WTC11 (cell line): ENCODE data around the gene RBPJ. TPM values are rescaled to one million over a fixed set of nuclear protein-coding genes. Genes with fewer than 3 reads are reported as not detected.

Source experiments
- ATAC-seq: fragments of 200-7000 bp; cut with Tn5 transposase; 2 replicates; pipeline ENCODE4 v1.10.0; 2021; ENCODE audit warnings: mild to moderate bottlenecking, moderate library complexity
- CTCF ChIA-PET: fragments of 300-600 bp; sonication (Branson Sonifier 250); formaldehyde crosslinking; loops from one replicate; lab custom pipeline; 2021; ENCODE audit warnings: antibody characterized with exemption; lab: Charles Lee
- POLR2A ChIA-PET: fragments of 350-600 bp; sonication (Branson Sonifier 250); formaldehyde crosslinking; loops from one replicate; lab custom pipeline; 2021; ENCODE audit warnings: antibody characterized with exemption; lab: Charles Lee
- DNase-seq: peaks from one replicate; pipeline ENCODE4 v3.0.0; 2021; ENCODE audit warnings: low spot score
- H3K27ac Mint-ChIP-seq: 2 replicates; pipeline ENCODE4 v1.8.0; 2021; ENCODE audit warnings: mixed read lengths
- H3K27me3 Mint-ChIP-seq: 2 replicates; pipeline ENCODE4 v1.8.0; 2021; ENCODE audit warnings: low read depth, mild to moderate bottlenecking, moderate library complexity, mixed read lengths
- H3K36me3 Mint-ChIP-seq: 2 replicates; pipeline ENCODE4 v1.8.0; 2021; ENCODE audit warnings: mixed read lengths
- H3K4me1 Mint-ChIP-seq: 2 replicates; pipeline ENCODE4 v1.8.0; 2022; ENCODE audit warnings: mixed read lengths
- H3K4me3 Mint-ChIP-seq: 2 replicates; pipeline ENCODE4 v1.8.0; 2021; ENCODE audit warnings: mild to moderate bottlenecking, moderate library complexity, mixed read lengths
- H3K9me3 Mint-ChIP-seq: 2 replicates; pipeline ENCODE4 v1.8.0; 2021; ENCODE audit warnings: mixed read lengths
- ATF3 ChIP-seq: sonication (generic); formaldehyde crosslinking; conservative IDR thresholded peaks from 2 replicates; pipeline ENCODE4 v1.8.1; 2022; ENCODE audit warnings: mild to moderate bottlenecking, missing genetic modification reagents
- ELF4 ChIP-seq: sonication (generic); formaldehyde crosslinking; IDR thresholded peaks from 2 replicates; pipeline ENCODE4 v1.8.1; 2022; ENCODE audit warnings: low read depth, mild to moderate bottlenecking, moderate library complexity, missing genetic modification reagents
- EMX1 ChIP-seq: fragments of 250-450 bp; sonication (Bioruptor Pico); IDR thresholded peaks from 2 replicates; pipeline ENCODE4 v1.8.0; 2021; ENCODE audit warnings: mild to moderate bottlenecking
- ESRRA ChIP-seq: sonication (generic); formaldehyde crosslinking; IDR thresholded peaks from 2 replicates; pipeline ENCODE4 v1.8.1; 2022; ENCODE audit warnings: mild to moderate bottlenecking, missing genetic modification reagents, borderline replicate concordance
- FOXP1 ChIP-seq: sonication (generic); formaldehyde crosslinking; IDR thresholded peaks from 2 replicates; pipeline ENCODE4 v1.8.0; 2022; ENCODE audit warnings: missing genetic modification reagents, mild to moderate bottlenecking, moderate library complexity, borderline replicate concordance
- GABPB1 ChIP-seq: sonication (generic); formaldehyde crosslinking; IDR thresholded peaks from 2 replicates; pipeline ENCODE4 v1.8.1; 2023; ENCODE audit warnings: mild to moderate bottlenecking, missing genetic modification reagents
- GRHL2 ChIP-seq: fragments of 250-450 bp; sonication (Bioruptor Pico); IDR thresholded peaks from 2 replicates; pipeline ENCODE4 v1.8.0; 2022; ENCODE audit warnings: mild to moderate bottlenecking, moderate library complexity; ENCODE audit not compliant: insufficient replicate concordance, severe bottlenecking
- GTF2I ChIP-seq: fragments of 250-450 bp; sonication (Bioruptor Pico); conservative IDR thresholded peaks from 2 replicates; pipeline ENCODE4 v1.4.0; 2021; ENCODE audit warnings: mild to moderate bottlenecking
- IRF2 ChIP-seq: sonication (generic); formaldehyde crosslinking; IDR thresholded peaks from 2 replicates; pipeline ENCODE4 v1.8.0; 2022; ENCODE audit warnings: low read depth, missing genetic modification reagents, borderline replicate concordance
- NFYB ChIP-seq: sonication (generic); formaldehyde crosslinking; conservative IDR thresholded peaks from 2 replicates; pipeline ENCODE4 v1.8.0; 2022; ENCODE audit warnings: low read depth, missing genetic modification reagents
- NR1H2 ChIP-seq: sonication (generic); formaldehyde crosslinking; IDR thresholded peaks from 2 replicates; pipeline ENCODE4 v1.9.0; 2021; ENCODE audit warnings: mild to moderate bottlenecking, moderate library complexity, missing genetic modification reagents
- SMAD4 ChIP-seq: sonication (generic); formaldehyde crosslinking; IDR thresholded peaks from 2 replicates; pipeline ENCODE4 v1.8.0; 2022; ENCODE audit warnings: mild to moderate bottlenecking, missing genetic modification reagents
- TCF7 ChIP-seq: sonication (generic); formaldehyde crosslinking; IDR thresholded peaks from 2 replicates; pipeline ENCODE4 v1.8.0; 2022; ENCODE audit warnings: mild to moderate bottlenecking, low read depth, missing genetic modification reagents, moderate library complexity
- TEAD4 ChIP-seq: sonication (generic); formaldehyde crosslinking; IDR thresholded peaks from 2 replicates; pipeline ENCODE4 v1.8.0; 2022; ENCODE audit warnings: mild to moderate bottlenecking, missing genetic modification reagents
- ZBTB21 ChIP-seq: sonication (generic); formaldehyde crosslinking; IDR thresholded peaks from 2 replicates; pipeline ENCODE4 v1.8.1; 2023; ENCODE audit warnings: mild to moderate bottlenecking, missing genetic modification reagents, borderline replicate concordance
- ZNF121 ChIP-seq: sonication (generic); formaldehyde crosslinking; IDR thresholded peaks from 2 replicates; pipeline ENCODE4 v1.8.0; 2023; ENCODE audit warnings: missing genetic modification reagents
- ZNF219 ChIP-seq: sonication (generic); formaldehyde crosslinking; IDR thresholded peaks from 2 replicates; pipeline ENCODE4 v1.8.0; 2023; ENCODE audit warnings: missing genetic modification reagents, mild to moderate bottlenecking, borderline replicate concordance
- ZNF263 ChIP-seq: sonication (generic); formaldehyde crosslinking; IDR thresholded peaks from 2 replicates; pipeline ENCODE4 v1.8.1; 2022; ENCODE audit warnings: low read depth, mild to moderate bottlenecking, moderate library complexity, missing genetic modification reagents
- ZNF423 ChIP-seq: fragments of 250-450 bp; sonication (Bioruptor Pico); IDR thresholded peaks from 2 replicates; pipeline ENCODE4 v2.1.2; 2022; ENCODE audit warnings: mild to moderate bottlenecking, moderate library complexity
- ZNF671 ChIP-seq: fragments of 250-450 bp; sonication (Bioruptor Pico); IDR thresholded peaks from 2 replicates; pipeline ENCODE4 v1.8.0; 2021; ENCODE audit warnings: mild to moderate bottlenecking
- total RNA-seq: library from RNA; stranded (reverse); gene quantifications from 3 replicates; pipeline ENCODE4 v1.2.3, GENCODE V29; 2021
- TF ChIP-seq, protein P1 (sequence below): sonication (generic); formaldehyde crosslinking; IDR thresholded peaks from 2 replicates; pipeline ENCODE4 v1.8.1; 2023; ENCODE audit warnings: mild to moderate bottlenecking, missing genetic modification reagents, moderate library complexity
- TF ChIP-seq, protein P2 (sequence below): sonication (generic); formaldehyde crosslinking; IDR thresholded peaks from 2 replicates; pipeline ENCODE4 v1.8.0; 2022; ENCODE audit warnings: mild to moderate bottlenecking, missing genetic modification reagents
- TF ChIP-seq, protein P3 (sequence below): sonication (generic); formaldehyde crosslinking; IDR thresholded peaks from 2 replicates; pipeline ENCODE4 v1.8.0; 2022; ENCODE audit warnings: missing genetic modification reagents
- TF ChIP-seq, protein P4 (sequence below): sonication (generic); formaldehyde crosslinking; conservative IDR thresholded peaks from 2 replicates; pipeline ENCODE4 v1.8.1; 2023; ENCODE audit warnings: mild to moderate bottlenecking, low read depth, missing genetic modification reagents, moderate library complexity
- TF ChIP-seq, protein P5 (sequence below): fragments of 250-450 bp; sonication (Bioruptor Pico); IDR thresholded peaks from 2 replicates; pipeline ENCODE4 v1.9.0; 2021; ENCODE audit warnings: mild to moderate bottlenecking

RBPJ gene
- total RNA-seq, 1 experiment from 2014 or later, result 163 TPM

- Mint-ChIP-seq H3K36me3 (peaks cover 79% of the 10 kb centered on the region), H3K27me3 (no peaks in the 10 kb centered on the region), H3K9me3 (no peaks in the 10 kb centered on the region), H3K4me1 (no peaks in the 10 kb centered on the region)
- CTCF ChIA-PET, result no interaction called here
- TF ChIP-seq GRHL2 (CRISPR knock-in tag) (no peak), ZNF263 (CRISPR knock-in tag) (no peak), NFYB (CRISPR knock-in tag) (no peak), ESRRA (CRISPR knock-in tag) (no peak), ZBTB21 (CRISPR knock-in tag) (no peak), SMAD4 (CRISPR knock-in tag) (no peak), FOXP1 (CRISPR knock-in tag) (no peak), TCF7 (CRISPR knock-in tag) (no peak), GABPB1 (CRISPR knock-in tag) (no peak), TEAD4 (CRISPR knock-in tag) (no peak), ZNF671 (CRISPR knock-in tag) (no peak), ELF4 (CRISPR knock-in tag) (no peak), NR1H2 (CRISPR knock-in tag) (no peak), ZNF121 (CRISPR knock-in tag) (no peak), IRF2 (no peak), ZNF219 (no peak), ZNF423 (no peak)
- TF ChIP-seq, protein P1, sequence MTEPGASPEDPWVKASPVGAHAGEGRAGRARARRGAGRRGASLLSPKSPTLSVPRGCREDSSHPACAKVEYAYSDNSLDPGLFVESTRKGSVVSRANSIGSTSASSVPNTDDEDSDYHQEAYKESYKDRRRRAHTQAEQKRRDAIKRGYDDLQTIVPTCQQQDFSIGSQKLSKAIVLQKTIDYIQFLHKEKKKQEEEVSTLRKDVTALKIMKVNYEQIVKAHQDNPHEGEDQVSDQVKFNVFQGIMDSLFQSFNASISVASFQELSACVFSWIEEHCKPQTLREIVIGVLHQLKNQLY (CRISPR knock-in tag), result no peak
- TF ChIP-seq, protein P2, sequence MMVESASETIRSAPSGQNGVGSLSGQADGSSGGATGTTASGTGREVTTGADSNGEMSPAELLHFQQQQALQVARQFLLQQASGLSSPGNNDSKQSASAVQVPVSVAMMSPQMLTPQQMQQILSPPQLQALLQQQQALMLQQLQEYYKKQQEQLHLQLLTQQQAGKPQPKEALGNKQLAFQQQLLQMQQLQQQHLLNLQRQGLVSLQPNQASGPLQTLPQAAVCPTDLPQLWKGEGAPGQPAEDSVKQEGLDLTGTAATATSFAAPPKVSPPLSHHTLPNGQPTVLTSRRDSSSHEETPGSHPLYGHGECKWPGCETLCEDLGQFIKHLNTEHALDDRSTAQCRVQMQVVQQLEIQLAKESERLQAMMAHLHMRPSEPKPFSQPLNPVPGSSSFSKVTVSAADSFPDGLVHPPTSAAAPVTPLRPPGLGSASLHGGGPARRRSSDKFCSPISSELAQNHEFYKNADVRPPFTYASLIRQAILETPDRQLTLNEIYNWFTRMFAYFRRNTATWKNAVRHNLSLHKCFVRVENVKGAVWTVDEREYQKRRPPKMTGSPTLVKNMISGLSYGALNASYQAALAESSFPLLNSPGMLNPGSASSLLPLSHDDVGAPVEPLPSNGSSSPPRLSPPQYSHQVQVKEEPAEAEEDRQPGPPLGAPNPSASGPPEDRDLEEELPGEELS, result no peak
- TF ChIP-seq, protein P3, sequence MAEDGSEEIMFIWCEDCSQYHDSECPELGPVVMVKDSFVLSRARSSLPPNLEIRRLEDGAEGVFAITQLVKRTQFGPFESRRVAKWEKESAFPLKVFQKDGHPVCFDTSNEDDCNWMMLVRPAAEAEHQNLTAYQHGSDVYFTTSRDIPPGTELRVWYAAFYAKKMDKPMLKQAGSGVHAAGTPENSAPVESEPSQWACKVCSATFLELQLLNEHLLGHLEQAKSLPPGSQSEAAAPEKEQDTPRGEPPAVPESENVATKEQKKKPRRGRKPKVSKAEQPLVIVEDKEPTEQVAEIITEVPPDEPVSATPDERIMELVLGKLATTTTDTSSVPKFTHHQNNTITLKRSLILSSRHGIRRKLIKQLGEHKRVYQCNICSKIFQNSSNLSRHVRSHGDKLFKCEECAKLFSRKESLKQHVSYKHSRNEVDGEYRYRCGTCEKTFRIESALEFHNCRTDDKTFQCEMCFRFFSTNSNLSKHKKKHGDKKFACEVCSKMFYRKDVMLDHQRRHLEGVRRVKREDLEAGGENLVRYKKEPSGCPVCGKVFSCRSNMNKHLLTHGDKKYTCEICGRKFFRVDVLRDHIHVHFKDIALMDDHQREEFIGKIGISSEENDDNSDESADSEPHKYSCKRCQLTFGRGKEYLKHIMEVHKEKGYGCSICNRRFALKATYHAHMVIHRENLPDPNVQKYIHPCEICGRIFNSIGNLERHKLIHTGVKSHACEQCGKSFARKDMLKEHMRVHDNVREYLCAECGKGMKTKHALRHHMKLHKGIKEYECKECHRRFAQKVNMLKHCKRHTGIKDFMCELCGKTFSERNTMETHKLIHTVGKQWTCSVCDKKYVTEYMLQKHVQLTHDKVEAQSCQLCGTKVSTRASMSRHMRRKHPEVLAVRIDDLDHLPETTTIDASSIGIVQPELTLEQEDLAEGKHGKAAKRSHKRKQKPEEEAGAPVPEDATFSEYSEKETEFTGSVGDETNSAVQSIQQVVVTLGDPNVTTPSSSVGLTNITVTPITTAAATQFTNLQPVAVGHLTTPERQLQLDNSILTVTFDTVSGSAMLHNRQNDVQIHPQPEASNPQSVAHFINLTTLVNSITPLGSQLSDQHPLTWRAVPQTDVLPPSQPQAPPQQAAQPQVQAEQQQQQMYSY (CRISPR knock-in tag), result no peak
- TF ChIP-seq, all 79 proteins: peak for 0
- Mint-ChIP-seq H3K27ac (no peak overlapping the region), H3K4me3 (no peak overlapping the region)
- no peak for DNase-seq
- POLR2A ChIA-PET, result interaction anchor here (0.7 kb wide), 1 partner anchor 393 kb away, joined by 3 read pairs; no protein-coding TSS in a partner anchor
- ATAC-seq, result no peak
Observed at GRCh38 chr4:26431461-26432180, 110.8 kb downstream of the RBPJ start.

DNA sequence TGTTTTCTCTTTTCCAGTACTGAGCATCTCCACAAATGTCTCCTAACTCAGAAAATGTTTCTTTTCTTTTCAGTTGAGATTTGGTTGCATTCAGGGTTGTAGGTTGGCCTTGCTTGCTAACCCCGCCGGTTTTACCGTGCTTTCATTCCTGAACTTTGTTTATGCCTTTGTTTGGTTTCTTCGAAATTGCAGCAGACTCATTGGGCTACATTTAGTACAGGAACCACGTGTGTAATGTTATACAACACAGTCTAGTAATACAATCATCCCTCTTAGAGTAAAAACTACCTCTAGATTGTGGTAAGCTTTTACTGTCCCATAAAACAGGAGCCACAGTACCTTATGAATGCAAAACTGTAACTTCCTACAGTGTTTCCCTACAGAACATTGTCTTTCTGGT is 111.6 kb downstream of the RBPJ start:
- peaks cover 82% of the 10 kb centered on the region for H3K36me3 Mint-ChIP-seq
- H3K4me1 Mint-ChIP-seq, result no peaks in the 10 kb centered on the region
- ChIA-PET POLR2A (no interaction called here), CTCF (no interaction called here)
- ATAC-seq (no peak), DNase-seq (no peak)
- no peak overlapping the region; the same call in 1 of the 2 replicates for H3K27ac Mint-ChIP-seq
- H3K4me3 Mint-ChIP-seq, result no peak overlapping the region
- H3K27me3 Mint-ChIP-seq, result no peaks in the 10 kb centered on the region
- H3K9me3 Mint-ChIP-seq, result no peaks in the 10 kb centered on the region
- no peak for TF ChIP-seq ATF3 (CRISPR knock-in tag)
- TF ChIP-seq, protein P4, sequence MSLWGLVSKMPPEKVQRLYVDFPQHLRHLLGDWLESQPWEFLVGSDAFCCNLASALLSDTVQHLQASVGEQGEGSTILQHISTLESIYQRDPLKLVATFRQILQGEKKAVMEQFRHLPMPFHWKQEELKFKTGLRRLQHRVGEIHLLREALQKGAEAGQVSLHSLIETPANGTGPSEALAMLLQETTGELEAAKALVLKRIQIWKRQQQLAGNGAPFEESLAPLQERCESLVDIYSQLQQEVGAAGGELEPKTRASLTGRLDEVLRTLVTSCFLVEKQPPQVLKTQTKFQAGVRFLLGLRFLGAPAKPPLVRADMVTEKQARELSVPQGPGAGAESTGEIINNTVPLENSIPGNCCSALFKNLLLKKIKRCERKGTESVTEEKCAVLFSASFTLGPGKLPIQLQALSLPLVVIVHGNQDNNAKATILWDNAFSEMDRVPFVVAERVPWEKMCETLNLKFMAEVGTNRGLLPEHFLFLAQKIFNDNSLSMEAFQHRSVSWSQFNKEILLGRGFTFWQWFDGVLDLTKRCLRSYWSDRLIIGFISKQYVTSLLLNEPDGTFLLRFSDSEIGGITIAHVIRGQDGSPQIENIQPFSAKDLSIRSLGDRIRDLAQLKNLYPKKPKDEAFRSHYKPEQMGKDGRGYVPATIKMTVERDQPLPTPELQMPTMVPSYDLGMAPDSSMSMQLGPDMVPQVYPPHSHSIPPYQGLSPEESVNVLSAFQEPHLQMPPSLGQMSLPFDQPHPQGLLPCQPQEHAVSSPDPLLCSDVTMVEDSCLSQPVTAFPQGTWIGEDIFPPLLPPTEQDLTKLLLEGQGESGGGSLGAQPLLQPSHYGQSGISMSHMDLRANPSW, result no peak
- no peak for TF ChIP-seq GTF2I
- TF ChIP-seq, protein P5, sequence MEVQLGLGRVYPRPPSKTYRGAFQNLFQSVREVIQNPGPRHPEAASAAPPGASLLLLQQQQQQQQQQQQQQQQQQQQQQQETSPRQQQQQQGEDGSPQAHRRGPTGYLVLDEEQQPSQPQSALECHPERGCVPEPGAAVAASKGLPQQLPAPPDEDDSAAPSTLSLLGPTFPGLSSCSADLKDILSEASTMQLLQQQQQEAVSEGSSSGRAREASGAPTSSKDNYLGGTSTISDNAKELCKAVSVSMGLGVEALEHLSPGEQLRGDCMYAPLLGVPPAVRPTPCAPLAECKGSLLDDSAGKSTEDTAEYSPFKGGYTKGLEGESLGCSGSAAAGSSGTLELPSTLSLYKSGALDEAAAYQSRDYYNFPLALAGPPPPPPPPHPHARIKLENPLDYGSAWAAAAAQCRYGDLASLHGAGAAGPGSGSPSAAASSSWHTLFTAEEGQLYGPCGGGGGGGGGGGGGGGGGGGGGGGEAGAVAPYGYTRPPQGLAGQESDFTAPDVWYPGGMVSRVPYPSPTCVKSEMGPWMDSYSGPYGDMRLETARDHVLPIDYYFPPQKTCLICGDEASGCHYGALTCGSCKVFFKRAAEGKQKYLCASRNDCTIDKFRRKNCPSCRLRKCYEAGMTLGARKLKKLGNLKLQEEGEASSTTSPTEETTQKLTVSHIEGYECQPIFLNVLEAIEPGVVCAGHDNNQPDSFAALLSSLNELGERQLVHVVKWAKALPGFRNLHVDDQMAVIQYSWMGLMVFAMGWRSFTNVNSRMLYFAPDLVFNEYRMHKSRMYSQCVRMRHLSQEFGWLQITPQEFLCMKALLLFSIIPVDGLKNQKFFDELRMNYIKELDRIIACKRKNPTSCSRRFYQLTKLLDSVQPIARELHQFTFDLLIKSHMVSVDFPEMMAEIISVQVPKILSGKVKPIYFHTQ, result no peak
- TF ChIP-seq NFYB (CRISPR knock-in tag), result no peak
- no peak for TF ChIP-seq EMX1 (CRISPR knock-in tag)
